Right lobe of liver (tissue), 6 donors: ENCODE results near the gene BLM. TPM values are rescaled to one million over a fixed set of nuclear protein-coding genes. Genes with fewer than 3 reads are reported as not detected.

Experiments
- ATAC-seq, 4 donors: fragments of 200-7000 bp; cut with Tn5 transposase; one replicate each; pipeline ENCODE4 v1.9.1; 2020; ENCODE audit warnings: mild to moderate bottlenecking in 4 of 4, moderate library complexity in 4 of 4
- DNase-seq, 3 donors: peaks; one replicate each; pipeline ENCODE4 v3.0.0-alpha.2; 2020
- H3K27ac ChIP-seq, 3 donors: fragments of 200-600 bp; one replicate each; pipeline ENCODE4 v1.8.0; 2022
- H3K27me3 ChIP-seq, 2 donors: fragments of 200-600 bp; one replicate each; pipeline ENCODE4 v1.8.0; 2022
- H3K36me3 ChIP-seq, 4 donors: fragments of 200-600 bp; sonication (generic) in 1 of 4; one replicate each; pipeline versions ENCODE4 v1.5.1 to v1.8.0; 2017 to 2022; ENCODE audit warnings: control low read depth in 1 of 4
- H3K4me1 ChIP-seq, 4 donors: fragments of 200-600 bp; sonication (generic) in 1 of 4; one replicate each; pipeline versions ENCODE4 v1.5.1 to v1.8.0; 2017 to 2022; ENCODE audit warnings: control low read depth in 1 of 4
- H3K4me3 ChIP-seq, 3 donors: fragments of 200-600 bp; one replicate each; pipeline ENCODE4 v1.8.0; 2022
- H3K9me3 ChIP-seq, 4 donors: fragments of 200-600 bp; sonication (generic) in 1 of 4; one replicate each; pipeline versions ENCODE4 v1.5.1 to v1.8.0; 2017 to 2022; ENCODE audit warnings: control low read depth in 1 of 4
- POLR2A ChIP-seq: fragments of 450-650 bp; IDR thresholded peaks from one replicate; pipeline ENCODE4 v1.6.1; 2017; ENCODE audit warnings: antibody characterized with exemption, mild to moderate bottlenecking
- WGBS: methylation state at CpG from one replicate; pipeline ENCODE4 v1.1.6; 2018; ENCODE audit warnings: low coverage, low lambda C conversion rate; ENCODE audit not compliant: insufficient coverage; ENCODE audit errors: missing lambda C conversion rate; 5-methylcytosine and 5-hydroxymethylcytosine counted together
- intact Hi-C, 2 donors: fragments of 100-400 bp; cut with DNase I; formaldehyde crosslinking; loops; one replicate each; pipeline versions ENCODE4 v1.11.2 to v1.14.1; 2022
- total RNA-seq, 6 experiments: library from RNA; depleted of rRNA in 2 of 6; stranded (reverse); fragments of >200 nt in 2 of 6; fragmentation: NEBNext Ultra II Directional in 3 of 6; extraction: Animal tissue kit (Norgen Biotek cat#: 25700) in 3 of 6; gene quantifications; one replicate each; pipeline versions ENCODE4 v1.1.0 to v1.2.4, GENCODE V29; 2016 to 2023
- TF ChIP-seq, protein P1 (sequence below), 4 donors: fragments of 200-600 bp in 3 of 4; fragments of 450-650 bp in 1 of 4; IDR thresholded peaks; one replicate each; pipeline versions ENCODE4 v1.5.1 to v1.8.0; 2016 to 2022; ENCODE audit warnings: antibody characterized with exemption in 4 of 4, mild to moderate bottlenecking in 2 of 4
- donor health status: DM: no; HTN: yes; CAD: no.
- donor health status: DM: no; HTN: no; CAD: no.
- donor health status: DM: no; HTN: no; CAD: no.
- donor health status: DM: no; HTN: yes; CAD: no.
- donor health status: DM: no; HTN: yes; CAD: no.

BLM gene
- total RNA-seq, 6 experiments from 2014 or later, result 0.20 to 2.3 (median 0.45) TPM

DNA sequence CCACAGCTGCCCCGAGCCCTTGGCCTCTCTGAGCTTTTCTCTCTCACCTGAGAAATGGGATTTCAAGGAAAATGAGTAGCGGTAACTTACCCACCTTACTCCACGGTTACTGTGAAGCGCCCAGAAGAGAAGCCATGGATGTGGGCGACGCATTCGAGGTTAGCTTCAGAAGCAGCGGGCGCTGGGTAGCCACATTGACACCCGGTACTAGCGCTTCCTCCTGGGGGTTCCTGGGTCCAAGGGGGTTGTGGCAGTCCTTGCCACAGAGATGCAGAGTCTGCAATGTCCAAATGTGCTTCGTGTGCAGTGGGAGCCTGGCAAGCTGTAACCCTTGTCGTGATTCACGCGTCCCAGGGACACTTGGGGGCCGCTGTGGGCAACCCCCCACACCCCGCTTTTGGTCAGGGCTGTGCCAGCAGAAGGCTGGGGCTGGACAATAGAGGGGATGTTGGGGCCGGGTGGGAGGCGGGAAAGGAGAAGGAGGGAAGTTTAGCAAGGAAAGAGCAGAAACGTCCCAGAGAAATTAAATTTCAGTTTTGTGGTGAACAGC lies 109.8 kb downstream of the BLM start:
- no peak for TF ChIP-seq POLR2A
- TF ChIP-seq, protein P1, sequence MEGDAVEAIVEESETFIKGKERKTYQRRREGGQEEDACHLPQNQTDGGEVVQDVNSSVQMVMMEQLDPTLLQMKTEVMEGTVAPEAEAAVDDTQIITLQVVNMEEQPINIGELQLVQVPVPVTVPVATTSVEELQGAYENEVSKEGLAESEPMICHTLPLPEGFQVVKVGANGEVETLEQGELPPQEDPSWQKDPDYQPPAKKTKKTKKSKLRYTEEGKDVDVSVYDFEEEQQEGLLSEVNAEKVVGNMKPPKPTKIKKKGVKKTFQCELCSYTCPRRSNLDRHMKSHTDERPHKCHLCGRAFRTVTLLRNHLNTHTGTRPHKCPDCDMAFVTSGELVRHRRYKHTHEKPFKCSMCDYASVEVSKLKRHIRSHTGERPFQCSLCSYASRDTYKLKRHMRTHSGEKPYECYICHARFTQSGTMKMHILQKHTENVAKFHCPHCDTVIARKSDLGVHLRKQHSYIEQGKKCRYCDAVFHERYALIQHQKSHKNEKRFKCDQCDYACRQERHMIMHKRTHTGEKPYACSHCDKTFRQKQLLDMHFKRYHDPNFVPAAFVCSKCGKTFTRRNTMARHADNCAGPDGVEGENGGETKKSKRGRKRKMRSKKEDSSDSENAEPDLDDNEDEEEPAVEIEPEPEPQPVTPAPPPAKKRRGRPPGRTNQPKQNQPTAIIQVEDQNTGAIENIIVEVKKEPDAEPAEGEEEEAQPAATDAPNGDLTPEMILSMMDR (IDR thresholded peaks at IDR 0.05), result no peak
- 92% methylated on average over 16 of the region's 20 CpGs for WGBS
- intact Hi-C loops, result no loop called here
- Histone ChIP-seq H3K4me1 (peaks cover 0 to 6% (median 0%) of the 10 kb centered on the region in 4 donors), H3K9me3 (no peaks in the 10 kb centered on the region), H3K27ac (no peak overlapping the region), H3K36me3 (no peaks in the 10 kb centered on the region), H3K27me3 (no peaks in the 10 kb centered on the region), H3K4me3 (no peak overlapping the region)
- peak in 1 of 3 donors; percentile 8 for DNase-seq
- no peak for ATAC-seq

- 82% methylated on average over 10 of the region's 12 CpGs for WGBS
- Histone ChIP-seq H3K27me3 (no peaks in the 10 kb centered on the region), H3K4me3 (no peak overlapping the region), H3K36me3 (no peaks in the 10 kb centered on the region), H3K9me3 (no peaks in the 10 kb centered on the region), H3K4me1 (peaks cover 0 to 6% (median 0%) of the 10 kb centered on the region in 4 donors), H3K27ac (no peak overlapping the region)
- TF ChIP-seq POLR2A, result no peak
- TF ChIP-seq, protein P1 (IDR thresholded peaks at IDR 0.05), result no peak
- no peak for ATAC-seq
- intact Hi-C loops, result no loop called here
- DNase-seq, result peak in 1 of 3 donors; percentile 51
Observed at GRCh38 chr15:90828111-90828510, 111.0 kb downstream of the BLM start.

GRCh38 chr15:90829126-90829525 lies 112.0 kb downstream of the BLM start:
- Histone ChIP-seq H3K36me3 (no peaks in the 10 kb centered on the region), H3K9me3 (no peaks in the 10 kb centered on the region), H3K4me1 (peaks cover 0 to 4% (median 0%) of the 10 kb centered on the region in 4 donors), H3K27me3 (no peaks in the 10 kb centered on the region), H3K4me3 (no peak overlapping the region), H3K27ac (peak overlapping the region in 2 of 3 donors; percentile 15 to 33)
- WGBS, result 68% methylated on average over 5 of the region's 6 CpGs
- ATAC-seq, result no peak
- DNase-seq, result no peak
- intact Hi-C loops, result no loop called here
- TF ChIP-seq POLR2A, result no peak
- TF ChIP-seq, protein P1 (IDR thresholded peaks at IDR 0.05), result no peak

- ATAC-seq, result peak; percentile 57 to 83 (median 65)
- Histone ChIP-seq H3K27me3 (no peaks in the 10 kb centered on the region), H3K4me1 (no peaks in the 10 kb centered on the region), H3K27ac (peak overlapping the region; percentile 15 to 47 (median 33)), H3K9me3 (no peaks in the 10 kb centered on the region), H3K4me3 (no peak overlapping the region), H3K36me3 (no peaks in the 10 kb centered on the region)
- WGBS, result 33% methylated on average over 8 of the region's 15 CpGs
- peak; percentile 27 for TF ChIP-seq POLR2A
- TF ChIP-seq, protein P1 (IDR thresholded peaks at IDR 0.05), result no peak
- no peak for DNase-seq
- intact Hi-C loops, result no loop called here
Observed at GRCh38 chr15:90829942-90830440, 112.8 kb downstream of the BLM start.
